SJSA1 (cell line): ENCODE data around the gene RACGAP1. TPM values are rescaled to one million over a fixed set of nuclear protein-coding genes. Genes with fewer than 3 reads are reported as not detected.

ENCODE experiments used
- DNase-seq, 2 experiments: peaks; one replicate each; pipeline ENCODE4 v3.0.0-alpha.2; 2015 to 2020; ENCODE audit warnings: low spot score in 2 of 2, low read depth in 1 of 2
- H3K27ac ChIP-seq: fragments of 250-450 bp; sonication (Bioruptor Pico); 2 replicates; pipeline ENCODE4 v1.5.1; 2020; ENCODE audit warnings: mild to moderate bottlenecking, moderate library complexity
- H3K27me3 ChIP-seq: fragments of 250-450 bp; sonication (Bioruptor Pico); replicated peaks from 2 replicates; pipeline ENCODE4 v1.5.1; 2020; ENCODE audit warnings: mild to moderate bottlenecking, moderate library complexity
- H3K36me3 ChIP-seq: fragments of 250-450 bp; sonication (Bioruptor Pico); 2 replicates; pipeline ENCODE4 v1.5.1; 2020; ENCODE audit warnings: mild to moderate bottlenecking
- H3K4me1 ChIP-seq: fragments of 250-450 bp; sonication (Bioruptor Pico); replicated peaks from 2 replicates; pipeline ENCODE4 v1.6.1; 2021; ENCODE audit warnings: mild to moderate bottlenecking
- H3K4me3 ChIP-seq: fragments of 250-450 bp; sonication (Bioruptor Pico); 2 replicates; pipeline ENCODE4 v1.5.1; 2020; ENCODE audit warnings: mild to moderate bottlenecking
- H3K9me3 ChIP-seq: fragments of 250-450 bp; sonication (Bioruptor Pico); replicated peaks from 2 replicates; pipeline ENCODE4 v1.5.1; 2020; ENCODE audit warnings: mild to moderate bottlenecking
- total RNA-seq: library from RNA; depleted of rRNA; stranded (reverse); fragments of >200 nt; shearing (Covaris generic); gene quantifications from 2 replicates; pipeline ENCODE4 v1.2.3, GENCODE V29; 2014

Gene RACGAP1
- total RNA-seq, 1 experiment from 2014 or later = 212 TPM

DNA sequence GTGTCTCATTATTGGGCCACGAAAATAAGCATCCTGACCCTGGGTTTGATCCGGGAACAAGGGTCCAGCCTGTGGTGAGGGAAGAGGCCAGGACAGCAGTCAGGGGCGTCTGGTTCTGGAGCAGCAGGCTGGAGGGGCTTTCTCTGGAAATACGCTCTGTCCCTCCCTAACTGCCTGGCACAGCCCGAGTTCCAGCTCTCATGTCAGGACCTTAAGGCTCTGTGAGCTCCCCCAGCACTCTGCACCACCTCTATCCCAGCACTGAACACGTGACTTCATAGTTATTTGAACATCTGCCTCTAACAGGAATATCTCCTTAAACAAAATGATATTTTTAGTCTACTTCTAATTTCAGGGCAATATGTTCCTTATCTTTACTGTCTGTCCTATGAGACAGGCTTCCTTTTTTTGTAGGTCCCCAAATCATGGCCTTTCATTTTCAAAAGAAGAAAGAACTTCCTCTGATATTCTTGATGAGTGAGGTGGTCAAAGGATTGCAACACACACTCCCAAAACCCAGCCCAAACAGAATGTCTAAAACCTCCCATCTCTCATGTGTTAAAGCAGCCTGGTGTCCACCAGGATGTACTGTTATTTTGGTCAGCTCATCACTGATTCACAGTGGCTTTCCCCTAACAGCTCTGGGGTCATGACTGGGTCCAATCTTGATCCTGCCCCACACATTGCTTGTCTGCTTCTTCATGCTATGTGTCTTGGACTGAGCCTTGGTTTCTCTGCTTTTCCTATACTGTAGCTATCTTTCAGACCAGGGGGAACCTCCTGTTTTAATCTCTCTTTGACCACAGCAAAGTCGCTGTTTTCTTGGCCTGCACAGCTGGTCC, 42.8 kb downstream of the RACGAP1 start:
- no peaks in the 10 kb centered on the region for H3K27me3 ChIP-seq
- no peak for DNase-seq
- H3K4me1 ChIP-seq = peaks cover 12% of the 10 kb centered on the region
- H3K27ac ChIP-seq = no peak overlapping the region
- H3K36me3 ChIP-seq = peaks cover 31% of the 10 kb centered on the region
- H3K4me3 ChIP-seq = no peak overlapping the region
- no peaks in the 10 kb centered on the region for H3K9me3 ChIP-seq

DNA sequence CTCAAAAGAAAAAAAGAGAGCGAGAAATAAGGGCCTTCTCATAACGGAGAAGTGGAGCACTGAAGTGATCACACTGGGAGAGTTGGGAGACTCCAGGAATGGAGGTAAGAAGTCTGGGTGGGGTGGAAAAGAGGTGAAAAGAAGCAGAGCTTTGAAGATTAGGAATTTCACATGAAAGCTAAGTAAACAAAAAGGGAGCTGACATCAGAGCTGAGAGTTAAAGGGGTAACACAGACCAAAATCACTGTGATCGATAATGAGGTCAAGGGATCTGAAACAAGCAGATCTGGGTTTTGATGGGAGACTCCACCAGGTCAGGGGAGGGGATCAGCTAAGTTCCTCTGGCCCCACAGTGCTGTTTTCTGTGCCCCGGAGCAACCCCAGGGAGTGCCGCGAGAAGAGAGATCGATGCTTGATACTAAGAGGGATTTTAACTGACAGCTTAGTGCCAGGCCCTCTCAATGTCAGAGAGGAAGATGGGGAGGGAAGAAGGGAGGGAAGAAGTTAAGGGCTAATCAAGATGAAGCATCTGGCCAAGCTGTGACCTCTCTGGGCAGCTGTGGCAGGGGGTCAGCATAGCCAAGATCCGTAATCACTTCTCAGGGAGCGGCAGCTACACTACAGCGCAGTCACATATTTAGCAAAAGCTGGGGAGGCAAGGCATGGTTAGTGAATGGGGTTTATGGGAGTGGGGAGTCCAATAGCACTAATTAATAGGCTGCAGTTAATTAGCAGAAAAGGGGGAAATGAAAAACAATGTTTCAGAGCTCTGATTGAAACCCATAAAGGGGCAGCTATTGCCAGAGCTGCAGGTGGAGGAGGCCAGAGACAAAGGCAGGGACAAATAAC, 44.6 kb downstream of the RACGAP1 start:
- H3K4me1 ChIP-seq = peaks cover 12% of the 10 kb centered on the region
- H3K4me3 ChIP-seq = no peak overlapping the region
- peaks cover 16% of the 10 kb centered on the region for H3K36me3 ChIP-seq
- no peak for DNase-seq
- no peaks in the 10 kb centered on the region for H3K27me3 ChIP-seq
- no peak overlapping the region for H3K27ac ChIP-seq
- no peaks in the 10 kb centered on the region for H3K9me3 ChIP-seq

DNA sequence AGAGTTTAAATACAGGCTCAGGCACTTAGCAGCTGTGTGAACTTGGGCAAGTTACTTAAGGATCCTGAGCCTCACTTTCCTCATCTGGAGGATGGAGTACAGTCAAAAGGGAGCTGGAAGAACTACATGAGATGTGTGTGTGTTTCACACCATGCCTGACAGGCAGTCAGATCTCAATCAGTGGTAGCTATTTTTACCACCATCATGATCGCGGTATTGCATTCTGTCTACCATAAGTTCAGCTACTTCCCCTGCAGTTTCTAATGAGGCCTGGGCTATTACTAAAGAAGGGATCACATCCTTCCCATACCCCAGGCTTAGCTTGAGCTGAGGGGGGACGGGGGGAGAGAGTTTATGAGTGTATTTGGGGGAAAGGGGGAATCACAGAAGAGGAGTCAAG, 45.5 kb downstream of the RACGAP1 start:
- DNase-seq = no peak
- Histone ChIP-seq H3K36me3 (peaks cover 6% of the 10 kb centered on the region), H3K27me3 (no peaks in the 10 kb centered on the region), H3K27ac (no peak overlapping the region), H3K9me3 (no peaks in the 10 kb centered on the region), H3K4me3 (no peak overlapping the region), H3K4me1 (peaks cover 12% of the 10 kb centered on the region)

DNA sequence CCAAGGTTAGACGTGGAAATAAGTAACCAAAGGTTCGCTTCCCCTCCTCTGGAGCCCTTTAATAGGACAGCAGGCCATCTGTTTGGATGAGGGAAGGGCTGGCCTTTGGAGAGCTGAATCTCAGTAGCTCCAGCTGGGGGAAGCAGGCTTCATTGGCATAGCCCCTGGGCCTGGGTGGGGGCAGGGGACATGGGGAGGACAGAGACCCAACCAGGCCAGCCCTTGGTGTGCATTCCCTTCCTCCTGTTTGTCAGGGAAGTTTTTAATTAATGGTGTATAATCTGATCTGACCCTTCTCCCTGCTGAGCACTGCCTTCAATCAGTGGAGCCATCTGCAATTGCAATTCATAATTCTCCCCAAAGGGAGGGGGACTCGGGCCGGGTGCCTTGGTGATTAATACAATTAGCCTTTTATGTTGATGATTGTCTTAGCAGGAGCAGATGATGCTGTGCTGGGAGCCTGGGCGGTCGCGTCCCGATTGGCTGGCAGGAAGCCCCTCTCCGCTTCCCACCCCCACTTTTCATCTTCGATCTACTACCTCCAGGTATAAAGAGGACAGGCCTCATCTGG, 46.2 kb downstream of the RACGAP1 start:
- DNase-seq = no peak
- Histone ChIP-seq H3K27me3 (no peaks in the 10 kb centered on the region), H3K27ac (no peak overlapping the region), H3K9me3 (no peaks in the 10 kb centered on the region), H3K4me1 (peaks cover 11% of the 10 kb centered on the region), H3K36me3 (no peaks in the 10 kb centered on the region), H3K4me3 (no peak overlapping the region)

DNA sequence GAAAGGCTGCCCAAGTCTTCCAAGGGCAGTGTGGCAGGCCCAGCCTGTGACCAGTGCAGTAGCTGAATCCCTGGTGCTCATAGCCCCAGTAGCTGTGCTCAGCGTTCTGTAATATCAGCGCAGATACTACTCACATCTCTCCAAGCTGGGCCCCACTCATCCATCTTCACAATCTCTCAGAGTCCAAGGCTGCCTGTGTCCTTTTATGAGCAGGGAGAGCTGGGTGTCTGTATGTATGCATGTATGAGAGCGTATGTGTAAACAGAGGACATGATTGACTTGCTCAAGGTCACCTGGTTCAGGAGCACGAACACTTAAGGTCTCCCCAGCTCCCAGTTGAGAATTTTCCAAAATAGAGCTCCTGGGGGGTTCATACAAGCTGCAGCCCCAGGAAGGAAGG, 47.2 kb downstream of the RACGAP1 start:
- H3K36me3 ChIP-seq = no peaks in the 10 kb centered on the region
- H3K4me1 ChIP-seq = peaks cover 6% of the 10 kb centered on the region
- H3K9me3 ChIP-seq = no peaks in the 10 kb centered on the region
- H3K4me3 ChIP-seq = no peak overlapping the region
- no peaks in the 10 kb centered on the region for H3K27me3 ChIP-seq
- DNase-seq = no peak
- H3K27ac ChIP-seq = no peak overlapping the region

DNA sequence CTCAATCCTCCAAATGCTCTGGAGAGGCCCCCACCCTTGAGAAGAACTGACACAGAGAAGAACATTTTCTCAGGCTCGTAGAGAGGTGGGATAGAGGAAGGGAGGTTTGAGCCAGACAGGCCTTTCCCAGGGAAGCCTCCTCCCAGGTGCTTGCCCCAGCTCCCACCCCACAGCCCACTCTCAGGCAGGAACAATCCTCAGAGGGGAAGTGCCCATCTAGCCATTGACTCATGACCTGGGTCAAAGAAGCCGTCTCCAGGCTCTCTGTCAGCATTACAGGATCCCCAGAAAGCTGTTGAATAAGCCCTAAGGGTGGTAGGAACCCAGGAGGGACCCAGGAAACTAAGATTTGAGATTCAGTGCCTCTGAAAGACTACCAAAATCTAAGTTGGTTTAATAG, 48.7 kb downstream of the RACGAP1 start:
- Histone ChIP-seq H3K27ac (no peak overlapping the region), H3K36me3 (no peaks in the 10 kb centered on the region), H3K9me3 (no peaks in the 10 kb centered on the region), H3K4me1 (peaks cover 6% of the 10 kb centered on the region), H3K4me3 (no peak overlapping the region), H3K27me3 (0 out of 2 replicates have a peak, but pooled peaks cover 4% of the 10 kb centered on the region)
- DNase-seq = no peak

DNA sequence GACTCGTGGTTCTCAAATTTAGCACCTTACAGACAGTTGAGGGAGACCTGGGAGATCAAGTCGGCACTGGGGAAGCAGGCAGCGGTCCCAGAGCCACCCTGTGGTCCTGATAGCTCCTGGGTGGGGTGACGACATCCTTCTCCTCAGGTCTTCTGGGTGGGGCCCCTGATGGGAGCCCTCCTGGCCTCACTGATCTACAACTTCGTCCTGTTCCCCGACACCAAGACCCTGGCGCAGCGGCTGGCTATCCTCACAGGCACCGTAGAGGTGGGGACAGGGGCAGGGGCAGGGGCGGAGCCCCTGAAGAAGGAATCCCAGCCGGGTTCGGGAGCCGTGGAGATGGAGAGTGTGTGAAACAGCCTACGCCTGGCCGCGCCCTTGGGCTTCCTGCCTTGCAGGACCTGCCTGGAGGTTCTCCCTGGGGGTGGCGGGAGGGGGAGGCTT, 50.0 kb downstream of the RACGAP1 start:
- no peaks in the 10 kb centered on the region for H3K9me3 ChIP-seq
- no peak overlapping the region for H3K27ac ChIP-seq
- H3K36me3 ChIP-seq = no peaks in the 10 kb centered on the region
- no peak overlapping the region for H3K4me3 ChIP-seq
- H3K4me1 ChIP-seq = peaks cover 6% of the 10 kb centered on the region
- H3K27me3 ChIP-seq = peaks cover 12% of the 10 kb centered on the region; the same call in 1 of the 2 replicates
- DNase-seq = no peak

DNA sequence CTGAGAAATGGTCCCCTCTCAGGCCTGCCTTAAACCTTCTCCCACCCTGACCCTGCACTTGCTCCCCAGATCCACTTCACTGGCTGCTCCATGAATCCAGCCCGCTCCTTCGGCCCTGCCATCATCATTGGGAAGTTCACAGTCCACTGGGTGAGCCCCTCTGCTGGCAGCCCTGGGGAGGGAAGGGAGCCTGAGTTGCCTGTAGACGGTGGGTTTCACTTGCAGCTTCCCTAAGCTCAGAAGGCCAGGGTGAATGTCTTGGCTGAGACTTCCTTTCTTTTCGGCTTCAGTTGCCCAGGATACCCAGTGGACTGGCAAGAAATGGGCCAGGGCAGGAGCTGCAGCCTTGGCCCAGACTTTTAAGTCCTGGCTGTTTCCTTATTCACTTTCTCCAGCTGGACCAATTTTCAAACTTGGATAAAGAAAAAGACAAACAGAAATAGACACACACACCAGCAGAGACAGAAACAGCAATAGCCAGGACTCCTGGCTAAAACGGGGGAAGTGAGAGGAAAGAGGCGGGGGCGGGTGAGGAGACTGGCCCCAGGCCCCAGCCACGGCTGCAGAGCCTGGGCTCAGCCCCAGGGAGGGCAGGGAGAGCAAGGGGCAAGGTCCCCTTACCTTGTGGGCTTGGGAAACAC, 50.5 kb downstream of the RACGAP1 start:
- H3K9me3 ChIP-seq = no peaks in the 10 kb centered on the region
- peaks cover 16% of the 10 kb centered on the region; the same call in 1 of the 2 replicates for H3K27me3 ChIP-seq
- no peak for DNase-seq
- peaks cover 6% of the 10 kb centered on the region for H3K4me1 ChIP-seq
- no peaks in the 10 kb centered on the region for H3K36me3 ChIP-seq
- H3K27ac ChIP-seq = no peak overlapping the region
- no peak overlapping the region for H3K4me3 ChIP-seq

DNA sequence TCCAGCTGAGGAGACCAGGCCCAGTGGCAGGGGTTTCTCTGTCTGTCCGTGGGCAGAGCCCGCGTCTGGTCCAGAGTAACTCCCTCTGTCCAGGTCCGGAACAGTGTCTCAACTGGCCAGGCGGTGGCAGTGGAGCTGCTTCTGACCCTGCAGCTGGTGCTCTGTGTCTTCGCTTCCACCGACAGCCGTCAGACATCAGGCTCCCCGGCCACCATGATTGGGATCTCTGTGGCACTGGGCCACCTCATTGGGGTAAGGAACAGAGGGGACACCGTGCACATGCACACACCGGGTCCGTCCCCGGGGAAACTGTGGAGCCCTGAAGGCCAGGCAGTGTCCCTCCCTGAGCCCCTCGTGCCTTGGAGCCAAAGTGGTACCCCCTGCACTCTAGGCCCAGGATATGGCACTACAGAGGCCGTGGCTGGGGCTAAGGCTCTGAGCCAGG, 51.0 kb downstream of the RACGAP1 start:
- no peaks in the 10 kb centered on the region for H3K36me3 ChIP-seq
- H3K4me3 ChIP-seq = no peak overlapping the region
- peak in 1 of 2 experiments; percentile 59 for DNase-seq
- no peak overlapping the region for H3K27ac ChIP-seq
- H3K9me3 ChIP-seq = no peaks in the 10 kb centered on the region
- H3K4me1 ChIP-seq = peaks cover 6% of the 10 kb centered on the region
- peaks cover 20% of the 10 kb centered on the region; the same call in 1 of the 2 replicates for H3K27me3 ChIP-seq

DNA sequence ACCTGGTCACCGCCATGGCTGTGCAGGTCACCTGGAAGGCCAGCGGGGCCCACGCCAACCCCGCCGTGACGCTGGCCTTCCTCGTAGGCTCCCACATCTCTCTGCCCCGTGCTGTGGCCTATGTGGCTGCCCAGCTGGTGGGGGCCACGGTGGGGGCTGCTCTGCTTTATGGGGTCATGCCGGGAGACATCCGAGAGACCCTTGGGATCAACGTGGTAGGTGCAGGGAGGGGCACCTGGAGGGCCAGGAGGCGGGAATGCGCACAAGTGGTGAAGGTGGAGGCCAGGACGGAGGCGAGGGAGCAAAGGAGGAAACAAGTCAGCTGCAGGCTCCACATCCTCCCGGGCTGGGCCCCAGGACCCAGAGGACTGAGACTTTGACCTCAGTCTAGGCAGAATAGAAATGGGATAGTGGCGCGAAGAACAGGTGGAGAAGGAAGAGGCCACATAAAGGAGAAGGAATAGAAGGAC, 51.9 kb downstream of the RACGAP1 start:
- Histone ChIP-seq H3K27ac (no peak overlapping the region), H3K4me1 (peaks cover 6% of the 10 kb centered on the region), H3K4me3 (no peak overlapping the region), H3K27me3 (peaks cover 20% of the 10 kb centered on the region; the same call in 1 of the 2 replicates), H3K36me3 (no peaks in the 10 kb centered on the region), H3K9me3 (no peaks in the 10 kb centered on the region)
- DNase-seq = no peak

DNA sequence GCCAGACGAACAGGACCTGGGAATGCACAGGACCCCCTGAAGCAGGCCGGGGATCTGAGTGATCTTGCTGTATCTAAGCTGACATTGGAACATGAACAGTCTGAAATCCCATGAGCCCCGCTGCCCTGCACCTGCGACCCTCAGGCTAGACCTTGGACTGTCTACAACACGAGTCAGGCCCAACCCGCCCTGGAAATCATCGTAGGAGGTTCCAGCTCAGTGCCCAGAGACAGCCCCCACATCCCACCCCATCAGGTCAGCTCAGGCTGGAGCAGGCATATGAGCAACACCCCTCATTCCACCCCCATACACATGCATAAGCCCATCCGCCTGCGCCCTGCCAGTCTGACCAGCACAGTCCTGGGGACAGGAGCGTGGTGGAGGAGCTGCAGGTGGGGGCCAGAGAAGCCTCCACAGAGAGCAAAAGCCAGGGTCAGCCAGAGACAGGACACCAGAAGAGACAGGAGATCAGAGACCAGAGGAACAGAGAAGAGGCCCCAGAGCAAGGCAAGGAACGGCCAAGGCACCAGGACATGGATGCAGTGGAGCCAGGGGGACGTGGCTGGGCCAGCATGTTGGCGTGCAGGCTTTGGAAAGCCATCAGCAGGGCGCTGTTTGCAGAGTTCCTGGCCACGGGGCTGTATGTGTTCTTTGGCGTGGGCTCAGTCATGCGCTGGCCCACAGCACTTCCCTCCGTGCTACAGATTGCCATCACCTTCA, 52.5 kb downstream of the RACGAP1 start, which contains the start of gene AQP6:
Gene AQP6 (plus strand): TSS at position 307 of the 720 bp plus-strand sequence. CDS start 227 bp downstream, at position 534.
- no peak for DNase-seq
- Histone ChIP-seq H3K27ac (no peak within 1 kb of the TSS), H3K36me3 (no peaks in the 10 kb centered on the region), H3K4me3 (no peak within 1 kb of the TSS), H3K4me1 (peaks cover 6% of the 10 kb centered on the region), H3K27me3 (peaks cover 20% of the 10 kb centered on the region; the same call in 1 of the 2 replicates), H3K9me3 (no peaks in the 10 kb centered on the region)

DNA sequence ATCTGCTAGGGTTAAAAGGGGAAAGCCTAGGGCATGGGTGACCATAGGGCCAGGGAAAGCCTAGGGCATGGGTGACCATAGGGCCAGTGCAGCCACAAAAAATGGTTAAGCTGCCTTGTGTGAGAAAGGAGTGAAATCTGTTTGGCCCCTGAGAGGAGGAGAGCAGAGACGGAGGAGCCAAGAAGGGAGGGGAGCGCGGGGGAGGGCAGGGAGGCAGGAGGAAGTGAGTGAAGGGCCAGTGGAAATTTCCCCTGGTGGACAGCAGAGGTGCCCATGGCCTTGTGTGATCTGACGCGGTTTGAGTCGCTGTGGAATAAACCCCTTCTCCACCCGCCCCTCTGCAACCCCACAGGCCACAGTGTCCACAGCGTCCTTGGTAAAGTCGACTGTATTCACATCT, 53.2 kb downstream of the RACGAP1 start:
- H3K4me1 ChIP-seq = peaks cover 12% of the 10 kb centered on the region
- DNase-seq = no peak
- H3K36me3 ChIP-seq = no peaks in the 10 kb centered on the region
- no peak overlapping the region for H3K27ac ChIP-seq
- H3K27me3 ChIP-seq = peaks cover 20% of the 10 kb centered on the region; the same call in 1 of the 2 replicates
- no peak overlapping the region for H3K4me3 ChIP-seq
- no peaks in the 10 kb centered on the region for H3K9me3 ChIP-seq
